Kidney (tissue), 14 donors: ENCODE data around the gene STEAP2. TPM values are rescaled to one million over a fixed set of nuclear protein-coding genes. Genes with fewer than 3 reads are reported as not detected.

Experiments
- DNase-seq, 5 donors: peaks; one replicate each; pipeline ENCODE4 v3.0.0-alpha.2; 2013 to 2020
- FAIRE-seq: peaks from 2 replicates; lab custom pipeline; 2012; peaks lifted over from hg19 to GRCh38; lab: Jason Lieb, UNC
- H3K27ac ChIP-seq, 2 donors: one replicate each; pipeline ENCODE4 v1.7.0; 2013; ENCODE audit warnings: low read depth in 2 of 2, low read length in 2 of 2, inconsistent platforms in 1 of 2
- H3K27me3 ChIP-seq: one replicate; pipeline ENCODE4 v1.7.1; 2013; ENCODE audit warnings: low read length, inconsistent platforms; ENCODE audit not compliant: control insufficient read depth, insufficient read depth
- H3K36me3 ChIP-seq, 3 donors: one replicate each; pipeline versions ENCODE4 v1.7.0 to v1.7.1; 2013; ENCODE audit warnings: low read length in 3 of 3, control low read depth in 1 of 3, inconsistent platforms in 1 of 3; ENCODE audit not compliant: insufficient read depth in 3 of 3, control insufficient read depth in 2 of 3
- H3K4me1 ChIP-seq, 3 donors: one replicate each; pipeline versions ENCODE4 v1.7.0 to v1.7.1; 2013; ENCODE audit warnings: low read length in 3 of 3, inconsistent platforms in 1 of 3, low read depth in 1 of 3; ENCODE audit not compliant: control insufficient read depth in 2 of 3, insufficient read depth in 2 of 3
- H3K4me3 ChIP-seq, 3 donors: one replicate each; pipeline versions ENCODE4 v1.7.0 to v1.8.1; 2013; ENCODE audit warnings: low read length in 3 of 3, control low read depth in 1 of 3, inconsistent platforms in 1 of 3
- H3K9ac ChIP-seq, 3 donors: one replicate each; pipeline versions ENCODE4 v1.7.0 to v1.7.1; 2013; ENCODE audit warnings: low read length in 3 of 3, control low read depth in 1 of 3, inconsistent platforms in 1 of 3
- H3K9me3 ChIP-seq, 3 donors: one replicate each; pipeline versions ENCODE4 v1.7.0 to v1.7.1; 2013; ENCODE audit warnings: low read length in 3 of 3, control low read depth in 1 of 3, inconsistent platforms in 1 of 3; ENCODE audit not compliant: control insufficient read depth in 2 of 3, insufficient read depth in 1 of 3
- intact Hi-C: fragments of 100-400 bp; cut with DNase I; formaldehyde crosslinking; loops from one replicate; pipeline ENCODE4 v1.11.1; 2022
- polyA plus RNA-seq: library from polyadenylated mRNA; stranded (reverse); fragments of 350-450 nt; fragmentation: Illumina TruSeq; extraction: RNeasy Lipid Tissue Mini Kit (QIAGEN cat#74804); gene quantifications from one replicate; pipeline ENCODE4 v1.2.3, GENCODE V29; 2014; ENCODE audit warnings: low read depth, low replicate concordance; ENCODE audit not compliant: insufficient read depth
- total RNA-seq: library from RNA; stranded (reverse); fragmentation: NEBNext Ultra II Directional; extraction: Animal tissue kit (Norgen Biotek cat#: 25700); gene quantifications from one replicate; pipeline ENCODE4 v1.2.1, GENCODE V29; 2021
- TF ChIP-seq, protein P1 (sequence below): IDR thresholded peaks from 3 replicates; pipeline ENCODE4 v1.5.1; 2012; ENCODE audit warnings: mild to moderate bottlenecking, moderate library complexity, borderline replicate concordance; ENCODE audit not compliant: insufficient read depth; ENCODE audit errors: extremely low read depth
- donor health status: control.
- donor health status: control.
- donor health status: control.
- donor health status: control.
- donor health status: control.
- donor health status: DM: yes; HTN: yes; CAD: no.
- donor health status: Normal renal cell carcinoma (clear cell type).

The STEAP2 gene
- total and polyA plus RNA-seq, 2 donors from 2014 or later = 8.9 to 15.8 TPM

DNA sequence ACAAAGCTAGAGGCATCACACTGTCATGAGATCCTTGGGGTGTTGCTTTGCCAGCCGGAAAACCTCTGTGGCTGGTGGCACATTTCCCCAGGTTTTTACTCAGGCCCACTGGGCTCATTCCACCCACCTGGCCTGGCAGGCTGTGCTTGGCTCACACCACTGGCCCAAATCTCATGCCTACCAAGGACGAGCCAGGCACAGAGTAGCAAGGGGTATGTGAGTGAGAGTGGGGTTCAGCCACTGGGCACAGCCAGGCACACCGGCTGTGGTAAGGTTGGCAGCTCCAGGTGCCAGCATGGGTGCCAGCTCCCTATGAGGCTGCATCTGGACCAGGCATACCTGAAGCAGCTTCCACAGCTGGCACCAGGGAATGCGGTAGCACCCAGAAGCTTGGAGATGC lies 35.9 kb upstream of the STEAP2 start:
- no peak overlapping the region for H3K9ac ChIP-seq
- H3K9me3 ChIP-seq = no peaks in the 10 kb centered on the region
- intact Hi-C loops = no loop called here
- TF ChIP-seq, protein P1, sequence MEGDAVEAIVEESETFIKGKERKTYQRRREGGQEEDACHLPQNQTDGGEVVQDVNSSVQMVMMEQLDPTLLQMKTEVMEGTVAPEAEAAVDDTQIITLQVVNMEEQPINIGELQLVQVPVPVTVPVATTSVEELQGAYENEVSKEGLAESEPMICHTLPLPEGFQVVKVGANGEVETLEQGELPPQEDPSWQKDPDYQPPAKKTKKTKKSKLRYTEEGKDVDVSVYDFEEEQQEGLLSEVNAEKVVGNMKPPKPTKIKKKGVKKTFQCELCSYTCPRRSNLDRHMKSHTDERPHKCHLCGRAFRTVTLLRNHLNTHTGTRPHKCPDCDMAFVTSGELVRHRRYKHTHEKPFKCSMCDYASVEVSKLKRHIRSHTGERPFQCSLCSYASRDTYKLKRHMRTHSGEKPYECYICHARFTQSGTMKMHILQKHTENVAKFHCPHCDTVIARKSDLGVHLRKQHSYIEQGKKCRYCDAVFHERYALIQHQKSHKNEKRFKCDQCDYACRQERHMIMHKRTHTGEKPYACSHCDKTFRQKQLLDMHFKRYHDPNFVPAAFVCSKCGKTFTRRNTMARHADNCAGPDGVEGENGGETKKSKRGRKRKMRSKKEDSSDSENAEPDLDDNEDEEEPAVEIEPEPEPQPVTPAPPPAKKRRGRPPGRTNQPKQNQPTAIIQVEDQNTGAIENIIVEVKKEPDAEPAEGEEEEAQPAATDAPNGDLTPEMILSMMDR = no peak
- no peak overlapping the region for H3K4me3 ChIP-seq
- no peaks in the 10 kb centered on the region for H3K27me3 ChIP-seq
- peaks cover 0 to 3% (median 0%) of the 10 kb centered on the region in 3 donors for H3K4me1 ChIP-seq
- DNase-seq (no peak), FAIRE-seq (no peak)
- no peaks in the 10 kb centered on the region for H3K36me3 ChIP-seq
- no peak overlapping the region for H3K27ac ChIP-seq

DNA sequence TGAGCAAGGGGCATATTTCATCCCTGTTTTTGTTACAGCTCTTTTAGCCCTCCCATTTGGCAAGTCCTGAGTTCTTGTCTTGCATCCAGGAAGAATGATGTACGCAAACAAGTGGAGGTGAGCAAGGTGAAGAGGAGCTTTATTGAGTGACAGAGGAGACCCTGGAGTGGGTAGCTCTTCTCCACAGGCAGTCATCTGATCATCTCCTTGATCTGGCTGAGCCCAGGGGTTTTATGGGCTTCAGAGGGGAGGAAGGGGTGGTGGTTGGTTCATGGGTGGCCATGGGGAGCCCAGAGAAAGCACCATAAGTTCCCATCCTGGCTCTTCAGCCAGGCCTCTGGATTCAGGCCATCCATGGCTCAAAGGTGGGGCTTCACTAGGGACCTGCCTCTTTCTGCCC lies 35.3 kb upstream of the STEAP2 start:
- no peak overlapping the region for H3K9ac ChIP-seq
- H3K4me1 ChIP-seq = peaks cover 0 to 3% (median 0%) of the 10 kb centered on the region in 3 donors
- DNase-seq = no peak
- no peak overlapping the region for H3K27ac ChIP-seq
- H3K9me3 ChIP-seq = no peaks in the 10 kb centered on the region
- TF ChIP-seq, protein P1 = no peak
- H3K4me3 ChIP-seq = no peak overlapping the region
- intact Hi-C loops = no loop called here
- H3K27me3 ChIP-seq = no peaks in the 10 kb centered on the region
- H3K36me3 ChIP-seq = no peaks in the 10 kb centered on the region
- FAIRE-seq = no peak

GRCh38 chr7:90178166-90178565 lies 33.4 kb upstream of the STEAP2 start:
- peaks cover 0 to 3% (median 0%) of the 10 kb centered on the region in 3 donors for H3K4me1 ChIP-seq
- no peaks in the 10 kb centered on the region for H3K27me3 ChIP-seq
- H3K36me3 ChIP-seq = no peaks in the 10 kb centered on the region
- no peak overlapping the region for H3K27ac ChIP-seq
- FAIRE-seq (no peak), DNase-seq (no peak)
- H3K9me3 ChIP-seq = no peaks in the 10 kb centered on the region
- H3K4me3 ChIP-seq = no peak overlapping the region
- TF ChIP-seq, protein P1 = no peak
- no peak overlapping the region for H3K9ac ChIP-seq
- intact Hi-C loops = no loop called here

DNA sequence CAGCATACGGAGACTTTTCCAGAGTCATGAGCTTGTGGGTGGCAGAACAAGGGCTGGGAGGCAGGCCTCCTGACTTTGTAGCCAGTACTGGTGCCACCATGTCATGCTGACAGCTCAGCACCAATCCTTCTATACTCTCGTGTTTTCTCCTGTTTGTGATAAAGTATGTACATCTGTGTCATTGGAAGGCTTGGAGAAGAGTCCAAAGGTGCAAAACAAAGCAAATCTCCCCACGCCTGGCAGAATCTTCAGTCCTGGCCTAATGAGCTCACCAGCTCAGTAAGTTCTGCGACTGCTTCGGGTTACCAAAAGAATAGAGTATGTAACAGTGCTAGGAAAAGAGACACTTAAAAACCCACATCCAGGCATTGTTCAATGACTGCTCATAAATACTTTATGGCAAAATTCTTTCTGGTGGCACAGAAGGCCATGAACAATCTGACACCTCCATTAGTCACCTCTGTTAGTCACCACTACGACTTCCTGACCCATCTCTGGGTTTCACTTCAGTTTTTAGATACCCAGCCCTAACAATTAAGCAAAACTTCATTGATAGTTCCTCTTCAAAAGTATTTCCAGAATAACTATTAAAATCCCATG lies 32.8 kb upstream of the STEAP2 start:
- Histone ChIP-seq H3K36me3 (no peaks in the 10 kb centered on the region), H3K4me3 (no peak overlapping the region), H3K27me3 (no peaks in the 10 kb centered on the region), H3K4me1 (peaks cover 0 to 3% (median 0%) of the 10 kb centered on the region in 3 donors), H3K27ac (no peak overlapping the region), H3K9ac (no peak overlapping the region), H3K9me3 (no peaks in the 10 kb centered on the region)
- TF ChIP-seq, protein P1 = no peak
- no peak for FAIRE-seq
- intact Hi-C loops = no loop called here
- no peak for DNase-seq
